IMR-90 (cell line): ENCODE data around the gene ANKH. TPM values are rescaled to one million over a fixed set of nuclear protein-coding genes. Genes with fewer than 3 reads are reported as not detected.
A peak's percentile ranks its signal among the peaks of the same experiment; 100 is the strongest.

Experiments
- ATAC-seq: fragments of 200-7000 bp; cut with Tn5 transposase; 2 replicates; pipeline ENCODE4 v1.9.1; 2020; ENCODE audit warnings: low read depth, mild to moderate bottlenecking, moderate library complexity
- BruUV-seq: library from RNA; stranded (reverse); fragments of 400-500 nt; replicated peaks from 2 replicates; lab custom pipeline; 2021; lab: Mats Ljungman, UMichigan
- CTCF ChIA-PET: fragments of 300-600 bp; formaldehyde crosslinking; extraction: SDS; loops from one replicate; lab custom pipeline; 2021; ENCODE audit warnings: antibody characterized with exemption; lab: Yijun Ruan, JAX
- POLR2A ChIA-PET: fragments of 300-600 bp; sonication (Branson Sonifier 250); formaldehyde crosslinking; loops from one replicate; lab custom pipeline; 2022; ENCODE audit warnings: antibody characterized with exemption; ENCODE audit not compliant: unreplicated experiment; lab: Charles Lee
- DNase-seq: peaks from one replicate; pipeline ENCODE4 v3.0.0; 2013
- H2AFZ ChIP-seq: replicated peaks from 2 replicates; pipeline ENCODE3; 2013; ENCODE audit warnings: low read length, mild to moderate bottlenecking; ENCODE audit not compliant: poor library complexity
- H2AK5ac ChIP-seq: 2 replicates; pipeline ENCODE4 v1.6.1; 2013; ENCODE audit warnings: low read depth, low read length, inconsistent platforms
- H2AK9ac ChIP-seq: replicated peaks from 2 replicates; pipeline ENCODE3; 2013; ENCODE audit warnings: mild to moderate bottlenecking, low read depth, low read length, moderate library complexity; ENCODE audit not compliant: poor library complexity
- H2BK120ac ChIP-seq: 2 replicates; pipeline ENCODE4 v1.6.1; 2013; ENCODE audit warnings: low read depth, low read length, inconsistent platforms
- H2BK15ac ChIP-seq: 3 replicates; pipeline ENCODE4 v1.6.1; 2013; ENCODE audit warnings: low read depth, low read length, inconsistent platforms
- H2BK20ac ChIP-seq: 2 replicates; pipeline ENCODE4 v1.6.1; 2013; ENCODE audit warnings: low read depth, mild to moderate bottlenecking, inconsistent platforms, low read length, moderate library complexity
- H2BK5ac ChIP-seq: 2 replicates; pipeline ENCODE4 v1.6.1; 2013; ENCODE audit warnings: mild to moderate bottlenecking, low read depth, low read length, inconsistent platforms; ENCODE audit not compliant: poor library complexity, severe bottlenecking
- H3K14ac ChIP-seq: replicated peaks from 2 replicates; pipeline ENCODE4 v1.6.1; 2013; ENCODE audit warnings: low read depth, low read length, inconsistent platforms
- H3K18ac ChIP-seq: 2 replicates; pipeline ENCODE4 v1.6.1; 2013; ENCODE audit warnings: low read depth, low read length, control low read depth
- H3K23ac ChIP-seq: 2 replicates; pipeline ENCODE4 v1.6.1; 2013; ENCODE audit warnings: low read depth, low read length, inconsistent platforms
- H3K27ac ChIP-seq: 2 replicates; pipeline ENCODE4 v1.5.1; 2013; ENCODE audit warnings: mild to moderate bottlenecking, control low read depth, low read length; ENCODE audit not compliant: insufficient read depth
- H3K27me3 ChIP-seq: 2 replicates; pipeline ENCODE4 v1.6.1; 2013; ENCODE audit warnings: low read length; ENCODE audit not compliant: control insufficient read depth, insufficient read depth
- H3K36me3 ChIP-seq: 2 replicates; pipeline ENCODE4 v1.6.1; 2013; ENCODE audit warnings: low read length, mixed read lengths; ENCODE audit not compliant: control insufficient read depth, insufficient read depth
- H3K4ac ChIP-seq: 2 replicates; pipeline ENCODE4 v1.6.1; 2013; ENCODE audit warnings: low read depth, low read length, inconsistent platforms
- H3K4me1 ChIP-seq: 2 replicates; pipeline ENCODE4 v1.6.1; 2013; ENCODE audit warnings: low read length, mixed read lengths; ENCODE audit not compliant: control insufficient read depth, insufficient read depth
- H3K4me2 ChIP-seq: 2 replicates; pipeline ENCODE4 v1.6.1; 2013; ENCODE audit warnings: low read depth, mild to moderate bottlenecking, control low read depth, low read length, moderate library complexity
- H3K4me3 ChIP-seq: 2 replicates; pipeline ENCODE4 v1.5.1; 2013; ENCODE audit warnings: low read depth, mild to moderate bottlenecking, control low read depth, low read length, moderate library complexity; ENCODE audit not compliant: insufficient read depth
- H3K56ac ChIP-seq: 2 replicates; pipeline ENCODE4 v1.6.1; 2013; ENCODE audit warnings: low read length, inconsistent platforms; ENCODE audit not compliant: insufficient read depth; ENCODE audit errors: extremely low read depth
- H3K79me1 ChIP-seq, 2 experiments: 2 replicates each; pipeline ENCODE4 v1.6.1; 2013; ENCODE audit warnings: low read length in 2 of 2, inconsistent platforms in 1 of 2, low read depth in 1 of 2
- H3K9ac ChIP-seq: 2 replicates; pipeline ENCODE4 v1.6.1; 2013; ENCODE audit warnings: low read depth, low read length, control low read depth
- H3K9me1 ChIP-seq: 2 replicates; pipeline ENCODE4 v1.6.1; 2013; ENCODE audit warnings: low read length, inconsistent platforms; ENCODE audit not compliant: insufficient read depth
- H3K9me3 ChIP-seq: 2 replicates; pipeline ENCODE4 v1.6.1; 2013; ENCODE audit warnings: low read length; ENCODE audit not compliant: control insufficient read depth, insufficient read depth
- H4K20me1 ChIP-seq: 2 replicates; pipeline ENCODE4 v1.6.1; 2013; ENCODE audit warnings: low read length, inconsistent platforms; ENCODE audit not compliant: insufficient read depth
- H4K5ac ChIP-seq: 2 replicates; pipeline ENCODE4 v1.6.1; 2013; ENCODE audit warnings: mild to moderate bottlenecking, low read depth, low read length, control low read depth
- H4K8ac ChIP-seq, 2 experiments: 2 replicates each; pipeline ENCODE4 v1.6.1; 2013; ENCODE audit warnings: low read depth in 2 of 2, low read length in 2 of 2, control low read depth in 1 of 2, inconsistent platforms in 1 of 2
- H4K91ac ChIP-seq: 2 replicates; pipeline ENCODE4 v1.6.1; 2013; ENCODE audit warnings: low read depth, low read length, inconsistent platforms; ENCODE audit not compliant: insufficient read depth
- CEBPB ChIP-seq: IDR thresholded peaks from 2 replicates; pipeline ENCODE4 v1.6.1; 2012; ENCODE audit warnings: low read depth, low read length, improper control_type of control experiment
- WGBS, 2 experiments: methylation state at CpG; one replicate each; pipeline versions ENCODE4 v1.1.5 to v1.1.7; 2013; ENCODE audit warnings: missing lambda C conversion rate in 2 of 2; ENCODE audit not compliant: insufficient read length in 1 of 2; ENCODE audit errors: extremely low coverage in 2 of 2; 5-methylcytosine and 5-hydroxymethylcytosine counted together
- dilution Hi-C: fragments of 300-500 bp; cut with HindIII; formaldehyde crosslinking; loops from one replicate; pipeline ENCODE4 v1.14.3; 2018; ENCODE audit warnings: low sequenced_read_pairs; ENCODE audit not compliant: unreplicated experiment
- in situ Hi-C: fragments of 300-500 bp; cut with MboI; formaldehyde crosslinking; loops from 3 replicates; pipeline ENCODE4 v1.14.3; 2019; ENCODE audit warnings: low sequenced_read_pairs, inconsistent platforms, mixed read lengths
- intact Hi-C: fragments of 100-400 bp; cut with micrococcal nuclease; formaldehyde crosslinking; loops from 2 replicates; pipeline ENCODE4 v1.10.0; 2022
- microRNA-seq, 2 experiments: library from miRNA; stranded (forward) in 1 of 2; unstranded in 1 of 2; fragments of 10-50 nt in 1 of 2; fragments of <30 nt in 1 of 2; gene quantifications in 1 of 2; microRNA quantifications in 1 of 2; one replicate each; pipeline versions ENCODE3 to v1.1.0; 2013 to 2020; ENCODE audit not compliant: insufficient read depth in 1 of 2, insufficient read length in 1 of 2, unreplicated experiment in 1 of 2
- polyA plus RNA-seq, 3 experiments: library from polyadenylated mRNA; depleted of rRNA; stranded (reverse); fragments of >200 nt; gene quantifications; 2 replicates each; pipeline ENCODE4 v1.2.3, GENCODE V29; 2012; ENCODE audit warnings: low replicate concordance in 1 of 3
- small RNA-seq, 5 experiments: library from RNA; depleted of rRNA; stranded (forward); fragments of <200 nt; gene quantifications; one replicate each; pipeline ENCODE3, GENCODE V24; 2012
- total RNA-seq: library from RNA; depleted of rRNA; stranded (reverse); fragments of >200 nt; gene quantifications from 2 replicates; pipeline ENCODE4 v1.2.3, GENCODE V29; 2012; rRNA removed
- TF ChIP-seq, protein P1 (sequence below): fragments of 150-350 bp; IDR thresholded peaks from 2 replicates; pipeline ENCODE4 v1.6.1; 2017; ENCODE audit warnings: mild to moderate bottlenecking, antibody characterized with exemption, low read length, low read depth

The ANKH gene
- total and polyA plus RNA-seq, 2 of the 4 experiments (the other 2 are of a cell fraction) = 5.2 to 17.2 TPM

DNA sequence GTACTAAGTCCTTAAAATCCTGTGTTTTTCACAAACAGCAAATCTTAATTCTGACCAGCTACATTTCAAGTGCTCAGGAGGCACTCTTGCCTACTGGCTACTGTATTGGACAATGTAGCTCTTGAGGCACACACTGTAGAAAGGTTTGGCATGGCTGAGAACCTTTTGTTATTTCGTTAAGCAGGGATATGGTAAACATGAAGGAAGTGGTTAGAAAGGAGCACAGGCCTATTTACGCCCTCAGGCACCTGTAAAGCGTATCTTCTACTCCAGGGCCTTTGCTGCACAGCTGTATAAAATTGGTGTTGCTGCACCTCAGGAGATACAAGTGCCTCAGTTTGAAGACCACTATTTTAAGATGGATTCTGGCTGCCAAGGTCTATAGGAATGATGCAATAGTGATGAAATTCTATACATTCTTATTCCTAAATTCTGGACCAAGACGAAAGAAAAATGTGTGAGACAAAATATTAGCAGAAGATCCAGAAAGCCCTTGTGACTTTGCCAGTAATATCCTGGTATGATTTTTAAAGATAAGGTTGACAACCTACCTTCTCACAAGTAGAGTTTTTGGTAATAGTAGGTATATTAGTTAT lies 216.3 kb downstream of the ANKH start:
- no peak overlapping the region for H2AFZ ChIP-seq
- peaks cover 3% of the 10 kb centered on the region; the same call in 1 of the 2 replicates for H4K20me1 ChIP-seq
- H3K23ac ChIP-seq = no peak overlapping the region
- TF ChIP-seq, protein P1, sequence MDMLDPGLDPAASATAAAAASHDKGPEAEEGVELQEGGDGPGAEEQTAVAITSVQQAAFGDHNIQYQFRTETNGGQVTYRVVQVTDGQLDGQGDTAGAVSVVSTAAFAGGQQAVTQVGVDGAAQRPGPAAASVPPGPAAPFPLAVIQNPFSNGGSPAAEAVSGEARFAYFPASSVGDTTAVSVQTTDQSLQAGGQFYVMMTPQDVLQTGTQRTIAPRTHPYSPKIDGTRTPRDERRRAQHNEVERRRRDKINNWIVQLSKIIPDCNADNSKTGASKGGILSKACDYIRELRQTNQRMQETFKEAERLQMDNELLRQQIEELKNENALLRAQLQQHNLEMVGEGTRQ = no peak
- peak; percentile 57 for TF ChIP-seq CEBPB
- BruUV-seq = no TSS peak
- POLR2A ChIA-PET = interaction anchor here (0.6 kb wide), 1 partner anchor 262 kb away, joined by 8 read pairs; no protein-coding TSS in a partner anchor
- H3K4me1 ChIP-seq = no peaks in the 10 kb centered on the region; the same call in 1 of the 2 replicates
- H3K18ac ChIP-seq = no peak overlapping the region
- H3K9ac ChIP-seq = no peak overlapping the region
- H4K5ac ChIP-seq = no peak overlapping the region
- H3K4ac ChIP-seq = no peak overlapping the region
- peaks cover 18% of the 10 kb centered on the region for H3K27me3 ChIP-seq
- CTCF ChIA-PET = no interaction called here
- H3K36me3 ChIP-seq = no peaks in the 10 kb centered on the region
- H2BK20ac ChIP-seq = no peak overlapping the region
- dilution Hi-C loops = no loop called here
- no peak overlapping the region for H4K91ac ChIP-seq
- intact Hi-C loops = no loop called here
- in situ Hi-C loops = loop anchor here (25.0 kb wide), 2 partner anchors 543 to 668 kb away; no protein-coding TSS in a partner anchor
- no peak overlapping the region for H3K4me3 ChIP-seq
- no peak overlapping the region for H2BK5ac ChIP-seq
- no CpG with 5 or more reads among the region's 4 CpGs for WGBS, 2 experiments
- H2AK5ac ChIP-seq = no peak overlapping the region
- DNase-seq (no peak), ATAC-seq (no peak)
- no peak overlapping the region for H2BK15ac ChIP-seq
- no peaks in the 10 kb centered on the region for H3K9me3 ChIP-seq
- no peak overlapping the region for H3K14ac ChIP-seq
- H3K9me1 ChIP-seq = peaks cover 3% of the 10 kb centered on the region; the same call in 1 of the 2 replicates
- no peak overlapping the region for H3K56ac ChIP-seq
- H3K79me1 ChIP-seq = no peaks in the 10 kb centered on the region
- no peak overlapping the region for H3K4me2 ChIP-seq
- no peak overlapping the region for H2BK120ac ChIP-seq
- H2AK9ac ChIP-seq = no peak overlapping the region
- no peak overlapping the region for H4K8ac ChIP-seq
- H3K27ac ChIP-seq = no peak overlapping the region

Small RNAs within 50 kb of the gene (microRNA-seq; reads per million reads assigned to microRNA genes)
- not detected for gene HNRNPKP5 (ENCODE audit: insufficient read depth, insufficient read length)
- 0 reads per million in 2 experiments for gene MIR4637 (ENCODE audit: insufficient read depth in 1 of 2, insufficient read length in 1 of 2, unreplicated experiment in 1 of 2)

Small RNAs within 50 kb of the gene (small RNA-seq; reads per million reads assigned to genes)
- gene HNRNPKP5 (0 reads per million in 5 experiments), gene MIR4637 (0 to 1.8 (median 0.49) reads per million in 5 experiments)

Other genes with a start within 250 kb of the ANKH start
- gene OTULIN, start 207.1 kb downstream of the ANKH start, total RNA-seq = 19.5 and 20.3 TPM in 2 replicates
- 5.9 and 6.9 TPM in 2 replicates for gene OTULIN, start 207.1 kb downstream of the ANKH start, polyA plus RNA-seq (2012; rRNA removed)